OCI-LY1 (cell line): Measurements from ENCODE around the gene GON4L.

ENCODE experiments used
- H2AFZ ChIP-seq: fragments of 200-600 bp; sonication (generic), shearing (Covaris generic); 2 replicates; pipeline ENCODE4 v1.6.0; 2014; ENCODE audit warnings: antibody characterized with exemption, mild to moderate bottlenecking, low read length
- H3F3A ChIP-seq: fragments of 200-600 bp; sonication (generic), shearing (Covaris generic); 2 replicates; pipeline ENCODE4 v1.6.0; 2014; ENCODE audit warnings: mild to moderate bottlenecking, antibody characterized with exemption, low read length, moderate library complexity; ENCODE audit not compliant: insufficient read depth
- H3K27ac ChIP-seq: fragments of 200-600 bp; sonication (generic); 2 replicates; pipeline ENCODE4 v1.5.1; 2014; ENCODE audit warnings: low read length, mixed run types, mild to moderate bottlenecking, low read depth; ENCODE audit not compliant: poor library complexity, severe bottlenecking
- H3K27me3 ChIP-seq: fragments of 200-600 bp; sonication (generic); 2 replicates; pipeline ENCODE4 v1.6.0; 2014; ENCODE audit warnings: antibody characterized with exemption, mild to moderate bottlenecking, low read length, moderate library complexity; ENCODE audit not compliant: insufficient read depth
- H3K36me3 ChIP-seq: fragments of 200-600 bp; sonication (generic); 2 replicates; pipeline ENCODE4 v1.6.1; 2014; ENCODE audit warnings: mild to moderate bottlenecking, antibody characterized with exemption, low read length, moderate library complexity, mixed read lengths; ENCODE audit not compliant: insufficient read depth
- H3K4me1 ChIP-seq: fragments of 200-600 bp; sonication (generic); 2 replicates; pipeline ENCODE4 v1.5.1; 2014; ENCODE audit warnings: mild to moderate bottlenecking, low read length, moderate library complexity; ENCODE audit not compliant: insufficient read depth, severe bottlenecking
- H3K4me2 ChIP-seq: fragments of 200-600 bp; sonication (generic), shearing (Covaris generic); 2 replicates; pipeline ENCODE4 v1.6.1; 2014; ENCODE audit warnings: low read length
- H3K4me3 ChIP-seq: fragments of 200-600 bp; sonication (generic); 2 replicates; pipeline ENCODE4 v1.5.1; 2014; ENCODE audit warnings: low read length, low read depth, mild to moderate bottlenecking, mixed read lengths; ENCODE audit not compliant: poor library complexity, severe bottlenecking
- H3K79me2 ChIP-seq: fragments of 200-600 bp; shearing (Covaris generic); 2 replicates; pipeline ENCODE4 v1.6.1; 2016; ENCODE audit warnings: mixed run types, low read length, mixed read lengths; ENCODE audit not compliant: insufficient read depth
- H3K9ac ChIP-seq: fragments of 200-600 bp; sonication (generic), shearing (Covaris generic); 2 replicates; pipeline ENCODE4 v1.6.1; 2014; ENCODE audit warnings: mild to moderate bottlenecking, low read length, mixed read lengths
- H3K9me2 ChIP-seq: fragments of 200-600 bp; sonication (generic), shearing (Covaris generic); 2 replicates; pipeline ENCODE4 v1.6.1; 2014; ENCODE audit warnings: low read depth, mild to moderate bottlenecking, low read length, mixed read lengths
- H3K9me3 ChIP-seq: fragments of 200-600 bp; shearing (Covaris generic); 2 replicates; pipeline ENCODE4 v1.6.1; 2014; ENCODE audit warnings: low read length, mixed read lengths
- H4K20me1 ChIP-seq: fragments of 200-600 bp; sonication (generic), shearing (Covaris generic); 2 replicates; pipeline ENCODE4 v1.6.0; 2016; ENCODE audit warnings: mild to moderate bottlenecking, low read length; ENCODE audit not compliant: insufficient read depth
- EZH2 ChIP-seq: fragments of 200-600 bp; sonication (generic), shearing (Covaris generic); IDR thresholded peaks from 2 replicates; pipeline ENCODE4 v1.8.0; 2017; ENCODE audit warnings: borderline replicate concordance, mixed run types, mild to moderate bottlenecking, antibody characterized with exemption, low read length, moderate library complexity, mixed read lengths
- TF ChIP-seq, protein P1 (sequence below): fragments of 200-600 bp; sonication (generic), shearing (Covaris generic); IDR thresholded peaks from 2 replicates; pipeline ENCODE4 v1.5.1; 2017; ENCODE audit warnings: mild to moderate bottlenecking, antibody characterized with exemption, low read length, moderate library complexity, mixed read lengths

Gene GON4L

DNA sequence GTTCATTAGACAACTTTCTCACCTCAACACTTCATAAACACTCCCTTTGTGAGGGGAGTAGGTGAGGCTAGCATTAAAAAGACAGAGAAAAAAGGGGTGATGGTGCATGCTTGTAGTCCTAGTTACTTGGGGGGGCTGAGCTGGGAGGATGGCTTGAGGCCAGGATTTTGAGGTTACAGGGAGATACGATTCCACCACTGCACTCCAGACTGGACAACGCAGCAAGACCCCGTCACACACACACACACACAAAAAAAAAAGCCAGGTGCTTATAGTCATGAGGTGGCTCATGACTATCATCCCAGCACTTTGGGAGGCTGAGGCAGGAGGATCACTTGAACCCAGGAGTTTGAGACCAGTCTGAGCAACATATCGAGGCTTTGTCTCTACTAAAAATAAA lies 29.6 kb downstream of the GON4L start:
- no peak overlapping the region for H2AFZ ChIP-seq
- no peak overlapping the region for H3K27ac ChIP-seq

DNA sequence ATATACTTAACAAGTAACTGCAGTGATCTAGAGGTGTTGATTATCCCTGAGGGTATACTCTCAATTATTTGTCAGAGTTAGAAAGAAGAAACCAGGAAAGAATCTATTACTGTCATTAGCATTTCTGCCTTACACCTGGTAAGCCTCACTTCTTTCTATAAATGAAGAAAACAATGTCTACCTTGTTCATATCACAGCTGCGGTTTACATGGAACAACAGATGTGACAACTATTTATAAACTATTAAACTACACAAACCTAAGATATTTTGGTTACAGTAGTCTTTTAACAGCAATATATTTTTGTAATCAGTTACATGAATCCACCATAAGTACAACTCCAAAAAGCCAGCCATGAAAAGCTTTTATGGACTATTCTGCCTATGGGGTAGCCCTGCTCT lies 40.7 kb downstream of the GON4L start:
- no peak overlapping the region for H3K4me3 ChIP-seq
- H4K20me1 ChIP-seq: no peaks in the 10 kb centered on the region
- no peaks in the 10 kb centered on the region for H3K9me2 ChIP-seq
- H3K9me3 ChIP-seq: no peaks in the 10 kb centered on the region
- H3K36me3 ChIP-seq: peaks cover 77% of the 10 kb centered on the region
- no peak for TF ChIP-seq EZH2
- TF ChIP-seq, protein P1, sequence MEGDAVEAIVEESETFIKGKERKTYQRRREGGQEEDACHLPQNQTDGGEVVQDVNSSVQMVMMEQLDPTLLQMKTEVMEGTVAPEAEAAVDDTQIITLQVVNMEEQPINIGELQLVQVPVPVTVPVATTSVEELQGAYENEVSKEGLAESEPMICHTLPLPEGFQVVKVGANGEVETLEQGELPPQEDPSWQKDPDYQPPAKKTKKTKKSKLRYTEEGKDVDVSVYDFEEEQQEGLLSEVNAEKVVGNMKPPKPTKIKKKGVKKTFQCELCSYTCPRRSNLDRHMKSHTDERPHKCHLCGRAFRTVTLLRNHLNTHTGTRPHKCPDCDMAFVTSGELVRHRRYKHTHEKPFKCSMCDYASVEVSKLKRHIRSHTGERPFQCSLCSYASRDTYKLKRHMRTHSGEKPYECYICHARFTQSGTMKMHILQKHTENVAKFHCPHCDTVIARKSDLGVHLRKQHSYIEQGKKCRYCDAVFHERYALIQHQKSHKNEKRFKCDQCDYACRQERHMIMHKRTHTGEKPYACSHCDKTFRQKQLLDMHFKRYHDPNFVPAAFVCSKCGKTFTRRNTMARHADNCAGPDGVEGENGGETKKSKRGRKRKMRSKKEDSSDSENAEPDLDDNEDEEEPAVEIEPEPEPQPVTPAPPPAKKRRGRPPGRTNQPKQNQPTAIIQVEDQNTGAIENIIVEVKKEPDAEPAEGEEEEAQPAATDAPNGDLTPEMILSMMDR: no peak
- H3K79me2 ChIP-seq: no peaks in the 10 kb centered on the region
- H3K9ac ChIP-seq: no peak overlapping the region
- H3K4me1 ChIP-seq: peaks cover 6% of the 10 kb centered on the region
- H3K4me2 ChIP-seq: no peak overlapping the region
- H2AFZ ChIP-seq: no peak overlapping the region
- no peaks in the 10 kb centered on the region for H3K27me3 ChIP-seq
- H3K27ac ChIP-seq: no peak overlapping the region
- no peaks in the 10 kb centered on the region for H3F3A ChIP-seq

More for the DNA sequence above, 29.6 kb downstream of the GON4L start:
- no peaks in the 10 kb centered on the region for H4K20me1 ChIP-seq
- no peaks in the 10 kb centered on the region for H3K9me2 ChIP-seq
- no peaks in the 10 kb centered on the region for H3K4me1 ChIP-seq
- no peak for TF ChIP-seq EZH2
- TF ChIP-seq, protein P1: no peak
- H3K9me3 ChIP-seq: no peaks in the 10 kb centered on the region
- peaks cover 29% of the 10 kb centered on the region for H3K36me3 ChIP-seq
- H3K9ac ChIP-seq: no peak overlapping the region
- no peak overlapping the region for H3K4me2 ChIP-seq
- no peaks in the 10 kb centered on the region for H3K79me2 ChIP-seq
- no peaks in the 10 kb centered on the region for H3K27me3 ChIP-seq
- no peaks in the 10 kb centered on the region for H3F3A ChIP-seq
- H3K4me3 ChIP-seq: no peak overlapping the region

DNA sequence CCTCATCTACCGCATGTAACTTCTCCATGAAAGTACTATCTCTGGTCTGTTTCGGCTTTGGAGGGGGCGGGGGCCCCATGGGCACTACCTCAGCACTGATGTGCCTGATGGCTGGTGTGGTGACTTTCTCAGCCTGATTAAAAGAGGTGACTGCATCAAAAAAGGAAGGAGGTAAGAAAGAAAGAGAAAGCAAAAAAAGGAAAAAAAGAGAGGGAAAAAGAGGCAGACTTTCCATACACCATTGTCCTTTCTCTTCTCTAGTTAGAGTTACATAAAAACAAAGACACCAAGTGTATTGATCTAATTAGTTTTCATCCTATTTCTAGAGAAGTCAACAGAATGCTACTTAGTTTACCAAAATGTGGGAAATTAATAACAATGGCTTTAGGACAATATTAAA lies 43.3 kb downstream of the GON4L start:
- H3K36me3 ChIP-seq: peaks cover 71% of the 10 kb centered on the region
- no peaks in the 10 kb centered on the region for H3F3A ChIP-seq
- peaks cover 6% of the 10 kb centered on the region for H3K4me1 ChIP-seq
- no peaks in the 10 kb centered on the region for H3K9me2 ChIP-seq
- no peaks in the 10 kb centered on the region for H3K79me2 ChIP-seq
- no peak for TF ChIP-seq EZH2
- TF ChIP-seq, protein P1: no peak
- H3K4me2 ChIP-seq: no peak overlapping the region
- no peak overlapping the region for H3K9ac ChIP-seq
- H3K9me3 ChIP-seq: no peaks in the 10 kb centered on the region
- H3K27me3 ChIP-seq: no peaks in the 10 kb centered on the region
- no peak overlapping the region for H3K4me3 ChIP-seq
- H3K27ac ChIP-seq: no peak overlapping the region
- H2AFZ ChIP-seq: no peak overlapping the region
- no peaks in the 10 kb centered on the region for H4K20me1 ChIP-seq
